Hepatocyte (in vitro differentiated cells): Measurements from ENCODE around the gene SNRPD3. TPM values are rescaled to one million over a fixed set of nuclear protein-coding genes. Genes with fewer than 3 reads are reported as not detected.
A peak's percentile ranks its signal among the peaks of the same experiment; 100 is the strongest.
"Not testable (repeated sequence)": the region's sequence is repeated elsewhere in the genome, so short reads cannot be mapped to it uniquely, and the experiment has no call there.

Source experiments
- DNase-seq: peaks from one replicate; pipeline ENCODE4 v3.0.0-alpha.2; 2016; ENCODE audit warnings: low spot score
- H2AFZ ChIP-seq: fragments of 200-600 bp; sonication (generic); 2 replicates; pipeline ENCODE4 v1.6.0; 2016; ENCODE audit warnings: antibody characterized with exemption, mild to moderate bottlenecking
- H3K27ac ChIP-seq: fragments of 200-600 bp; sonication (generic); 2 replicates; pipeline ENCODE4 v1.5.1; 2016; ENCODE audit warnings: mild to moderate bottlenecking
- H3K27me3 ChIP-seq: fragments of 200-600 bp; sonication (generic); 2 replicates; pipeline ENCODE4 v1.6.1; 2016
- H3K36me3 ChIP-seq: fragments of 200-600 bp; sonication (generic); replicated peaks from 2 replicates; pipeline ENCODE4 v1.5.1; 2016; ENCODE audit warnings: low read depth; ENCODE audit not compliant: insufficient read depth
- H3K4me1 ChIP-seq: fragments of 200-600 bp; sonication (generic); 2 replicates; pipeline ENCODE4 v1.5.1; 2016; ENCODE audit warnings: mild to moderate bottlenecking, moderate library complexity; ENCODE audit not compliant: insufficient read depth
- H3K4me2 ChIP-seq: fragments of 200-600 bp; sonication (generic); 2 replicates; pipeline ENCODE4 v1.6.0; 2016
- H3K4me3 ChIP-seq: fragments of 200-600 bp; sonication (generic); 2 replicates; pipeline ENCODE4 v1.5.1; 2016; ENCODE audit warnings: mild to moderate bottlenecking
- H3K79me2 ChIP-seq: fragments of 200-600 bp; sonication (generic); 2 replicates; pipeline ENCODE4 v1.6.0; 2017; ENCODE audit warnings: mild to moderate bottlenecking
- H3K9me2 ChIP-seq: fragments of 200-600 bp; sonication (generic); replicated peaks from 2 replicates; pipeline ENCODE4 v1.6.0; 2017; ENCODE audit warnings: mild to moderate bottlenecking; ENCODE audit not compliant: insufficient read depth
- H3K9me3 ChIP-seq: fragments of 200-600 bp; sonication (generic); 2 replicates; pipeline ENCODE4 v1.5.1; 2016; ENCODE audit warnings: low read depth, mild to moderate bottlenecking
- H4K20me1 ChIP-seq: fragments of 200-600 bp; sonication (generic); 2 replicates; pipeline ENCODE4 v1.6.0; 2016; ENCODE audit warnings: mild to moderate bottlenecking; ENCODE audit not compliant: insufficient read depth, poor library complexity, severe bottlenecking
- CTCF ChIP-seq: fragments of 200-600 bp; sonication (generic); IDR thresholded peaks from 2 replicates; pipeline ENCODE4 v1.5.1; 2016; ENCODE audit warnings: antibody characterized with exemption, mild to moderate bottlenecking; ENCODE audit not compliant: poor library complexity
- EZH2 ChIP-seq: fragments of 200-600 bp; sonication (generic); IDR thresholded peaks from 2 replicates; pipeline ENCODE4 v1.6.1; 2016; ENCODE audit warnings: antibody characterized with exemption, mild to moderate bottlenecking, borderline replicate concordance
- EZH2phosphoT487 ChIP-seq: fragments of 200-600 bp; sonication (generic); IDR thresholded peaks from one replicate; pipeline ENCODE4 v1.6.1; 2018; ENCODE audit warnings: antibody characterized with exemption, mild to moderate bottlenecking, low read depth, moderate library complexity; ENCODE audit not compliant: unreplicated experiment, severe bottlenecking
- WGBS: methylation state at CpG from one replicate; pipeline ENCODE4 v1.1.6; 2016; ENCODE audit warnings: low lambda C conversion rate; ENCODE audit errors: missing lambda C conversion rate; 5-methylcytosine and 5-hydroxymethylcytosine counted together
- polyA plus RNA-seq: library from polyadenylated mRNA; unstranded; fragments of >200 nt; fragmentation: Nextera tagmentation; extraction: Ambion mirVana; gene quantifications from 2 replicates; pipeline ENCODE4 v1.2.1, GENCODE V29; 2016
- total RNA-seq: library from RNA; depleted of rRNA; stranded (reverse); fragments of >200 nt; gene quantifications from 2 replicates; pipeline ENCODE4 v1.2.3, GENCODE V29; 2014

Gene SNRPD3
- total and polyA plus RNA-seq, 2 experiments from 2014 or later, result 122 to 185 TPM

DNA sequence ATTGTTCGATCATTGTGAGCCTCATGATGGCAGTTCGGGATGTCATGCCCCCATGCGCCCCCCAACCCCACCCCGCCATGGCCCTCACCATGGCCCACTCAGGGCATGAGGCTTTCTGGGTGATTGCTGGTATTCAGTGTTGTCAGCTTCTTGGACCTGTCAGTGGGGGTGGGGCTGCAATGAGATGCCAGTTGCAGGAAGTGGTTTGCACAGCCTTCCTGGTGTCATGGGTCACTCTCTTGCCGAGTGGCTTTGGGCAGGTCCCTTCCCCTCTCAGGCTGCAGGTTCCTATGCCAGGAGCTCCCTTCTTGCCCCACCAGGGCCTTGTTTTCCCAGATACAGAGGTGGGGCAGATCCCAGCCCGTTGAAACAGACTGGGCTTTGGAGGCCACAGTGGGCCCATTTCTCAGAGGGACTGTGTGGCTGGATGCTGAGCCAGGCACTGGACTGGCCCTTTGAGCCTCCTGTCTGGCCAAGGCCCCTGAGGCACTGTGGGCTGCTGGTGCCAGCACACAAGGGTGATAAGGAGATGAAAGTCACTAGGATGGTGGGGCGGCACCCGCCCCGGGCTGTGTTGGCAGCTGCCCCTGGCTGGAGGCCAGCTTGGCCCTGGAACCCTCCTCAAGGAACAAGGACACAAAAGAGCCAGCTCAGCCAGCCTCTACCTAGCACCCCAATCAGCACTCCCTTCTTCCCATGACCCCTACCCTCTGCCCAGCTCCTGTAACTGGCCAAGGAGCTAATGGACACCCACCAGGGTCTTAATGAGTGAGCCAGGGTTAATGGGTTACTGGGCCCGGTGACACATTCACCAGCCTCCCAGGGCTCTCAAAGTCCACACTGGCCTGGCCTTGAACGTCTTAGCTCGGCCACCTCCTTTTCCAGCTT lies 45.7 kb downstream of the SNRPD3 start:
- no peaks in the 10 kb centered on the region for H3K27me3 ChIP-seq
- H2AFZ ChIP-seq, result no peak overlapping the region
- H3K9me2 ChIP-seq, result no peaks in the 10 kb centered on the region
- WGBS, result 72% methylated on average over 12 of the region's 12 CpGs
- no peaks in the 10 kb centered on the region for H4K20me1 ChIP-seq
- no peaks in the 10 kb centered on the region for H3K9me3 ChIP-seq
- DNase-seq, result no peak
- H3K4me1 ChIP-seq, result peaks cover 26% of the 10 kb centered on the region
- no peaks in the 10 kb centered on the region for H3K79me2 ChIP-seq
- H3K36me3 ChIP-seq, result no peaks in the 10 kb centered on the region
- TF ChIP-seq EZH2phosphoT487, result no peak
- no peak for TF ChIP-seq CTCF
- no peak for TF ChIP-seq EZH2
- H3K4me3 ChIP-seq, result no peak overlapping the region
- no peak overlapping the region for H3K4me2 ChIP-seq
- H3K27ac ChIP-seq, result no peak overlapping the region

GRCh38 chr22:24602105-24602749 lies 46.4 kb downstream of the SNRPD3 start:
- Histone ChIP-seq H3K27ac (peak overlapping the region; percentile 62), H3K4me1 (peaks cover 26% of the 10 kb centered on the region)
- not testable (repeated sequence) for H3K27me3 ChIP-seq, H3K4me3 ChIP-seq, H3K4me2 ChIP-seq, H3K9me3 ChIP-seq, DNase-seq, H4K20me1 ChIP-seq, H3K36me3 ChIP-seq, H3K9me2 ChIP-seq, H2AFZ ChIP-seq, H3K79me2 ChIP-seq
- WGBS, result 86% methylated on average over 11 of the region's 11 CpGs

DNA sequence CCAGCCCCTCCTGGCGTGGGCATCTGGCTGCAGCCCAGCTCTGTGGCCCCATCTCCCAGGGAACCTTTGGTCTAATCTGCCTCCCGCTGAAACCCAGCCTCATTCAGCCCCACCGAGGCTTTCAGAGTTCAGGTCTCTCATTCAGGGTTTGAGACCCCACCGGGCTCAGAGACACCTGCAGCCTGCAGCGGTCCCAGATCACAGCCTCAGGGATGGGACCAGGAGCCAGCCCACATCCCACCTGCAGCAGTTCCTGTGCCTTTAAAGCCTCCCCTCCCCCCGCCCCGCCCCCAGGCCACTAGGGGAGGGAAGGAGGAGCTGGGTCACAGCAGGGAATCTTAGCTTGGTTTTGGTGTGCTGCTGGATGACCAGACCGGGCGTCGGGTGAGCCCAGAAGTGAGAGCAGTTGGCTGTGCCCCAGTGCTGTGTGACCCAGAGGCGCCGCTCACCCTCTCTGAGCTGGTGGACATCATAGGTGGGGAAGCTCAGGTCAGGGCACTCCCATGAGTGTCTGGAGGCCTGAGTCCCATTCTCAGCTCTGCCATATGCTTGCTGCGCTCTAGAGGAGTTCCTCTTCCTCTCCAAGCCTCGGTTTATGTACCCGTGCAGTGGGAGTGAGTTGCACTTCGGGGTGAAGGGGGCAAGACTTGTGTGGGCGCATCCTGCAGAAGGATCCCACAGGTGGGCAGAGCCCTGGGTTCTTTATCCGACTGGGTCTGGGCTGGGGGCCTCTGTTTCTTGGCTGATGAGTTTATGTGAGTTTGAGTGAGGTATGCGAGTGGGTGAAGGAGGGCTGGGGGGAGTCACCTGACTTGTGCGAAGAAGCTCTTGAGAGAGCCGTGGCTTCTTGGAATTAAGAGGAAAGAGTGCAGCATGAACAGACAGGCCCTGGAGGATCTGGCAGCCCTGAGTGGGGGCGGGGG lies 47.3 kb downstream of the SNRPD3 start, which contains the start of gene GGT1:
TSS of gene GGT1 (plus strand) at position 347 of the 923 bp plus-strand sequence. CDS start 7,889 bp downstream, outside the sequence.
- H3K4me2 ChIP-seq, result peak within 1 kb of the TSS; percentile 70
- not testable (repeated sequence) for H3K27me3 ChIP-seq, H3K79me2 ChIP-seq, H3K4me3 ChIP-seq, H3K9me2 ChIP-seq, H3K36me3 ChIP-seq, H3K9me3 ChIP-seq, DNase-seq, H4K20me1 ChIP-seq
- H3K4me1 ChIP-seq, result peaks cover 26% of the 10 kb centered on the region
- WGBS, result 40% methylated on average over 16 of the region's 22 CpGs
- peak within 1 kb of the TSS; percentile 71 for H3K27ac ChIP-seq
- H2AFZ ChIP-seq, result peak within 1 kb of the TSS; percentile 32

DNA sequence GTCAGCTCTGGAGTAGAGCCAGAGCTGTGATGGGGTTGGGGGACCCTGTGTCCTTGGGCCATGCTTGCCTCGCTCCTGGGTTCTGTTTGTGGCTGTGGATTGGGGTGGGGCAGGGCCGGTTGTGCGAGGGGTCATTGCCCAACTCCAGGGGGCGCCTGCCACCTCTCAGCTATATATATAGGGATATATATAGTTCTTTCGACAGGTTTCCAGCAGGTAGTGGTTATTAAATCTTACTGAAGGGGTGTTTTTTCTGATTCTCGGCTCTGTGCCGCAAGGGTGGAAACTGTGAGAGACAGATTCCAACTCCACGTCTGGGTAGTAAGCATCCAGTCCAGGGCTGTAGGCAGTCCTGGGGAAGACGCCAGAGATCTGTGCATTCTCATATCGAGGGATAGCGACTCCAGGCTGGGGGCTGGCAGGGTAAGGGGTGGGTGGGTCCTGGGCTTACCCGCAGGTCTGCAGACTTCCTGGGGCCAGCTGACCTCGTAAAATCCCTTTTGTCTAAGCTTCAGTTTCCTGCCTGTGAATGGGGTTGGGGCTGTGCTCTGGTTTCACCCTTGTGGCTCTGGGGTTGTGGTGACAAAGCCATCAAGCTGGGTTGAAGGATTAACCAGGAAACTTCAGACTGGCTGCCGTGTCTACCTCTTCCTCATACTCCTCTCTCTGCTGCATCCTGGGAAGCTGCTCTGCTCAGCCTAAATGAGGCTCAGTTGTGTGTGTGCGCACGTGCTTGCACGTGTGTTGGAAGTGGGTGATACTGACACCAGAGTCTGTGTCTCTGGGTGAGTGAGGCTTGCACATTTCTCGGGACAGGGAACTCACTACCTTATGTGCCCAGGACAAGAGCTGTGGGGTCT lies 48.2 kb downstream of the SNRPD3 start:
- Histone ChIP-seq H2AFZ (peak overlapping the region; percentile 32), H3K4me2 (peak overlapping the region; percentile 70), H3K27ac (peak overlapping the region; percentile 71), H3K4me1 (peaks cover 26% of the 10 kb centered on the region)
- H3K36me3 ChIP-seq, H3K4me3 ChIP-seq, H3K9me2 ChIP-seq, H3K9me3 ChIP-seq, H4K20me1 ChIP-seq, H3K79me2 ChIP-seq, H3K27me3 ChIP-seq, DNase-seq: not testable (repeated sequence)
- TF ChIP-seq CTCF, result peak; percentile 42
- WGBS, result 21% methylated on average over 16 of the region's 18 CpGs

DNA sequence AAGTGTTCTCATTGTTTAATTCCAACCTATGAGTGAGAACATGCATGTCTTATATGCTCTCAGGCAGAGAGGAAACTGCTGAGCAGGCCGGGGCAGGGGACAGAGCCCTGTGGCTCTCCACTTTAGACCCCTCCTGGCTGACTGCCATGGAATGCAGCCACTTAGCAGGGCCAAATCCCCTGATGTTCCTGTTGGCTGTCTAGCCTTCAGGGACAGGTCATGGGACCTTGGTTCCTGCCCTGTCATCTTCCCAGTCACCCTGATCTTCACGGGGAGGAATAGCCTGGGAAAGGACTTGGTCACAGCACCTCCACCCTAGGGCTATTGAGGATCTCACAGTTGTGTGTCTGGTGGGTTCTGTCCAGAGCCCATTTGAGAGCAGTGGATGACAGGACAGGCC lies 50.5 kb downstream of the SNRPD3 start:
- DNase-seq, H3K4me3 ChIP-seq, H4K20me1 ChIP-seq, H3K36me3 ChIP-seq, H3K9me3 ChIP-seq, H3K27me3 ChIP-seq, H3K4me2 ChIP-seq, H3K79me2 ChIP-seq, H3K9me2 ChIP-seq, H2AFZ ChIP-seq: not testable (repeated sequence)
- 60% methylated on average over 2 of the region's 2 CpGs for WGBS
- H3K4me1 ChIP-seq, result peaks cover 25% of the 10 kb centered on the region
- H3K27ac ChIP-seq, result peak overlapping the region; percentile 31
